ENCODE results near the gene C17orf113. TPM values are rescaled to one million over a fixed set of nuclear protein-coding genes. Genes with fewer than 3 reads are reported as not detected.

The C17orf113 gene
- total RNA-seq, 1 experiment from 2014 or later: 0.49 TPM

DNA sequence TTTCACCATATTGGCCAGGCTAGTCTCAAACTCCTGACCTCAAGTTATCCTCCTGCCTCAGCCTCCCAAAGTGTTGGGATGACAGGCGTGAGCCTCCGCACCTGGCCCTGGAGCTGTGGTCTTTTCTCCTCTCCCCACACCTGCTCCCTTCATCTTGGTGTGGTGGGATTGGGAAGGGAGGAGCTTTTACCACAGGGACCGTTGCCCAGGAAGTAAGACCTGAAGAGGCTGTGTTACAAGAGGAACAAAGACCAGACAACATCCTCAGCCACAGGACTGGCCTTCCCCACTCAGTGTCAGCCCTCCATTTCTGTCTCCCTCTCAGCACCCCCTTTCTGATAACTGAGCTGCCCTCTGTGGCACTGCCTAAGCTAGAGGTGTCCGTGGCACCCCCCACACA, 9.4 kb upstream of the C17orf113 start:
- Histone ChIP-seq H3K27ac (no peak overlapping the region), H3K27me3 (no peaks in the 10 kb centered on the region), H3K4me3 (no peak overlapping the region), H3K4me1 (peaks cover 39% of the 10 kb centered on the region), H3K36me3 (no peaks in the 10 kb centered on the region), H3K9me3 (replicated peaks) (no peaks in the 10 kb centered on the region)
- DNase-seq: no peak

DNA sequence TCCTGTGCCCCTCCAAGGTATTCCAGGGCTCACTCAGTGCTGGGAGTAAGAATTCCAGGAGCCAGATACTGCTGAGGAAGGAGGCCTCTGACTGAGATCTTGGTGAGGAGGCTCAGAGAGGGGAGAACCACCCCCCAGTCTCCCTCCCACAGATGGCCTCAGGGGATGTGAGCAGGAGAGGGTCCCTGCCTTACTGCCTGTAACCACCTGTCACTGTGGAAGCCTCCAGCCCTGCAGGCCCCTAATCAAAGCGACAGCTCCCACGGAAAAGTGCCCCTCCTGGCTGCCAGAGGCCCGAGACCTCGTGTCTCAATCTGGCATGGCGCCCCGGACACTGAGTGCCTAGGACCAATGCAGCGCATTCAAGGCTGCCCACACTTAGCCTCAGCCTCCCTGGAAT, 7.7 kb upstream of the C17orf113 start:
- no peak overlapping the region for H3K27ac ChIP-seq
- DNase-seq: peak; percentile 40 to 69
- H3K9me3 ChIP-seq (replicated peaks): no peaks in the 10 kb centered on the region
- peaks cover 28% of the 10 kb centered on the region for H3K4me1 ChIP-seq
- peaks cover 6% of the 10 kb centered on the region; the same call in 1 of the 2 replicates for H3K27me3 ChIP-seq
- no peaks in the 10 kb centered on the region for H3K36me3 ChIP-seq
- no peak overlapping the region for H3K4me3 ChIP-seq

DNA sequence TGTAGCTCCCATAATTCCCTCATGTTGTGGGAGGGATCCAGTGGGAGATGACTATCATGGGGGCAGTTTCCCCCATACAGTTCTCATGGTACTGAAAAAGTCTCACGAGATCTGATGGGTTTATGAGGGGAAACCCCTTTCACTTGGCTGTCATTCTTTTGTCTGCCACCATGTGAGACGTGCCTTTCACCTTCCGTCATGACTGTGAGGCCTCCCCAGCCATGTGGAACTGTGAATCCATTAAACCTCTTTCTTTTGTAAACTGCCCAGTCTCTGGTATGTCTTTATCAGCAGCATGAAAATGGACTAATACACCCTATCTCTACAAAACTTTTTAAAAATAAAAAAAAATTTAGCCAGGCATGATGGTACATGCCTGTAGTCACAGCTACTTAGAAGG, 6.2 kb upstream of the C17orf113 start:
- H3K27me3 ChIP-seq: peaks cover 6% of the 10 kb centered on the region; the same call in 1 of the 2 replicates
- no peaks in the 10 kb centered on the region for H3K36me3 ChIP-seq
- no peaks in the 10 kb centered on the region for H3K9me3 ChIP-seq (replicated peaks)
- H3K4me3 ChIP-seq: no peak overlapping the region
- DNase-seq: no peak
- H3K27ac ChIP-seq: no peak overlapping the region
- peaks cover 15% of the 10 kb centered on the region for H3K4me1 ChIP-seq

DNA sequence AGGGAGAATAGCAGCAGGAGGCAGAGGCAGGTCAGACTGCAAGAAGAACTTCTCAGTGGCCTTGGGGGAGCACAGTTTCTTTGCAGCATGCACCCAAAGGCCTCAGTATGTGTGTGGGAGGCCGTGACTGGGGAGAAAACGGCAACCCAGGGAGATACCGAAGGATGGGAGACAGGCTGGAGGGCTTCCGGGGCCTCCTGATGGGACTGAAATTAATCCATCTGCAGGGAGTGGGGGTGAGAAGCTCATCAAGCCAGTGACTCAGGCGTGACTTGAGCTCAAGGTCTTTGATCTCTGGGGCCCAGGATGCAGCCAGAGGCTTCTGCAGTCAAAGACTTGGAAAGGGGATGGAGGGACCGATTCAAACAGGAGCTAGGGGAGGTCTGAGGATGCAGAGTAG, 5.1 kb upstream of the C17orf113 start:
- Histone ChIP-seq H3K4me3 (no peak overlapping the region), H3K27ac (no peak overlapping the region), H3K4me1 (peaks cover 9% of the 10 kb centered on the region; the same call in 1 of the 2 replicates), H3K36me3 (no peaks in the 10 kb centered on the region), H3K9me3 (replicated peaks) (no peaks in the 10 kb centered on the region), H3K27me3 (peaks cover 6% of the 10 kb centered on the region; the same call in 1 of the 2 replicates)
- no peak for DNase-seq

DNA sequence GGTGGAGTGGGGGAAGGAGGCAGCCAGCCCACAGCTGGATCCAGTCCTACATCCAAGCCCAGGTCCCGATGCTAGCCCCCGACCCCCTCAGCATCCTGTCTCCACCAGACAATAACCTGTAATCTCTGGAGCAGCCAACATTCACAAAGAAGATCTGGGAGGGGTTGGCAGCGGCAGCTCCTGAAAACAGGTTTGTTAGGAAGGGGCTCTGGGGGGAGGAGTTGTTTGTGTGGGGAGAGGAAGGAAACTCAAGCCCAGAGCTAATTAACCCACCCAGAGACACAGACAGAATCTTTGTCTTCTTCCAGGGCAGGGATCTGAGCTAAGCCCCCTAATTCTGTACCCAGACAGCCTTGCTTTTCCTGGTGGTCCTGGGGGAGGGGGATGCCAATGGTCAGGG, 4.6 kb upstream of the C17orf113 start:
- Histone ChIP-seq H3K27me3 (peaks cover 6% of the 10 kb centered on the region; the same call in 1 of the 2 replicates), H3K4me1 (peaks cover 9% of the 10 kb centered on the region; the same call in 1 of the 2 replicates), H3K36me3 (no peaks in the 10 kb centered on the region), H3K4me3 (no peak overlapping the region), H3K9me3 (replicated peaks) (no peaks in the 10 kb centered on the region), H3K27ac (no peak overlapping the region)
- no peak for DNase-seq

DNA sequence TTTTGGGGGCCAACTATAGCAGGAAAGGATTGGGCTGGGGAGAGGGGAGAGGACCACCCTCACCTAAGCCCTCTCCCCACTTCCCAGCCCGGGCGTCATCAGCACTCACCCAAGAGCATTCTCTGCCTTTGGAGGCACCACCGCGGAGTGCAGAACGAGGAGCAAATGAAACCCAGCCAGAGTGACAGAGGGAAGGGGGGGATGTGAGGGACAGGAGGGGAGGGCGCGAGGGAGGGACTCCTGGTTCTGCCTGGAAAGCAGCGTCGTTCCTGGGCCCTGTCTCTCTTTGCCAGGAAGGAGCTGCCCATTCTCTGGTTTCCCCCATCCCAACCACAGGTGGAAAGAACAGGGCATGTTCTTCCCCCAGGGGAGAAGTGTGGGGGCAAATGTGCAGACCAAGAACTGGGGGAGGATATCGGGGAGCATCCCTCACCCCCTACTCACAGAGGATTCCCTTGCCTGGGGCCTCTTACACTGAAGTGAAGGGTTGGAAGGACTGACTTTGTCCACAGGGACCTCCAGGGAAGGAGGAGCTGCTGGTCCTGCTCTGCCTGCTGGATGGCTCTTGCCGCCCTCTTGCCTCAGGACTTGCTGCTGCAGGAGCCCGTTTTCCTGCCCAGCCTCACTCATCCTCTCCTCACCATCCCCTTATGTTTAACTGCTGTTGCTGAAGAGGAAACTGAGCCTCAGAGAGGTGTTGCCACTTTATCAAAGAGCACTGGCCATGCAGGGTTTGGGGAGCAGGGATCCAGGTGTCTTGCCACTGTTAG, 3.5 kb upstream of the C17orf113 start:
- Histone ChIP-seq H3K27me3 (peaks cover 6% of the 10 kb centered on the region; the same call in 1 of the 2 replicates), H3K27ac (no peak overlapping the region), H3K9me3 (replicated peaks) (no peaks in the 10 kb centered on the region), H3K4me3 (no peak overlapping the region), H3K4me1 (peaks cover 9% of the 10 kb centered on the region; the same call in 1 of the 2 replicates), H3K36me3 (no peaks in the 10 kb centered on the region)
- DNase-seq: no peak

DNA sequence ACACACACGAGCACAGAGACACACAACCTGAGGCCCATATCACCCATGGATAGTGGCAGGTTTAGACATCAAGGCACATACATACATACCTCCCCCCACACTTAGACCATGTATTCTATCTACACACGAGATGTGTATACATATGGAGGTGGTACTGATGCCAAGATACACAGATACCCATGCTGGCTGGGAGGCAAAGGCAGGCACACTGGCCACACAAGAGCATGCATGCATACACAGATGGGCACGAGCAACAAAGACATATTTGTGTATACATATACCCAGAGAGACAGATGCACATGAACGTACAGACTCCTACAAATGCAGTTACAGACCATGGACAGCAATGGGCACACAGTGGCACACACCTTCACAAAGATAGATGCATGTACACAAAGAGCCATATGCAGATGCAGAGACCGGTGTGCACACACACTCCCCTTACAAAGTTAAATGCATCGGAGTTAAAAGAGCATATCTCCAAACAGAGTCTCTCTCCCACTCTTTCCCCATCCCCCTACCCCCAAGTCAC, 2.0 kb upstream of the C17orf113 start:
- Histone ChIP-seq H3K4me3 (no peak overlapping the region), H3K27me3 (peaks cover 6% of the 10 kb centered on the region; the same call in 1 of the 2 replicates), H3K36me3 (no peaks in the 10 kb centered on the region), H3K4me1 (peaks cover 4% of the 10 kb centered on the region; the same call in 1 of the 2 replicates), H3K27ac (no peak overlapping the region), H3K9me3 (replicated peaks) (no peaks in the 10 kb centered on the region)
- no peak for DNase-seq

DNA sequence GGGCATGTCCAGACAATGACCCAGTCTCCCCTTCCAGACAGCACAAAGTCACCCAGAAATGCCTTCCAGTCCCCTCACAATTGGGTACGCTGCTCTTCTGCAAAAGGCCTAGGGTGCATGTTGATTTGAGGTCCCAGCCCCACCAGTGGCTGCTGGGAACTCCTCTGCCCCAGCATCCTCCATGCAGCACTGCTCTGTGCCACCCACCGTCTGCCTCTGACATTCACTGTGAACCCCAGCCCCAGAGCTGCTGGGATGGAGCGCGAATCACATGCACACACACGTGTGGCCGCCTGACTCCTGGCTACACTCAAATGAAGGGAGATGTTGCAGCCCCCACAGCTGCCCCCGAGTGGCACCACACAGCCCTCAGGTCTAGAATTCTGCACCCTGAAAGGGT, 1.2 kb upstream of the C17orf113 start:
- Histone ChIP-seq H3K27ac (no peak overlapping the region), H3K9me3 (replicated peaks) (no peaks in the 10 kb centered on the region), H3K27me3 (peaks cover 6% of the 10 kb centered on the region; the same call in 1 of the 2 replicates), H3K36me3 (no peaks in the 10 kb centered on the region), H3K4me1 (peaks cover 4% of the 10 kb centered on the region; the same call in 1 of the 2 replicates), H3K4me3 (no peak overlapping the region)
- no peak for DNase-seq

DNA sequence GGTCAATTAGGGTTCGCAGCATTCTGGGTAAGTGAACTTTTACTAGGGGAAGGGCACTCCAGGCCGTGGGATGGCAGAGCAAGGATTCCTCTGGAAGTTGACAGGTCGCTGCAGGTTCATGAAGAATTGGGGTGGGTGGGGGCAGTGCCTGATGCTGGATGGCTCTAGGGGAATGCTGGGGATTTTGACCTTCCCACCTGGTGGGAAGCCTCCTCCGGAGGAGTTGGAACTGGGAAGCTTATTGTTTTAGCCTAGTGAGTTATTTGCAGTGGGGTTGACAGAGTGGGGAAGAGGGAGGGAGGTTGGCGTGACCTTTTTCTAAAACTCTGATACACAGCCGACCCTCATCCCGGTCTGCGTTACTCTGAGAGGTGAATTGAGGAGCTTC, 606 bp upstream of the C17orf113 start:
- H3K27ac ChIP-seq: no peak overlapping the region
- H3K9me3 ChIP-seq (replicated peaks): no peaks in the 10 kb centered on the region
- peaks cover 6% of the 10 kb centered on the region; the same call in 1 of the 2 replicates for H3K27me3 ChIP-seq
- H3K4me3 ChIP-seq: no peak overlapping the region
- H3K4me1 ChIP-seq: peaks cover 4% of the 10 kb centered on the region; the same call in 1 of the 2 replicates
- H3K36me3 ChIP-seq: no peaks in the 10 kb centered on the region
- no peak for DNase-seq

DNA sequence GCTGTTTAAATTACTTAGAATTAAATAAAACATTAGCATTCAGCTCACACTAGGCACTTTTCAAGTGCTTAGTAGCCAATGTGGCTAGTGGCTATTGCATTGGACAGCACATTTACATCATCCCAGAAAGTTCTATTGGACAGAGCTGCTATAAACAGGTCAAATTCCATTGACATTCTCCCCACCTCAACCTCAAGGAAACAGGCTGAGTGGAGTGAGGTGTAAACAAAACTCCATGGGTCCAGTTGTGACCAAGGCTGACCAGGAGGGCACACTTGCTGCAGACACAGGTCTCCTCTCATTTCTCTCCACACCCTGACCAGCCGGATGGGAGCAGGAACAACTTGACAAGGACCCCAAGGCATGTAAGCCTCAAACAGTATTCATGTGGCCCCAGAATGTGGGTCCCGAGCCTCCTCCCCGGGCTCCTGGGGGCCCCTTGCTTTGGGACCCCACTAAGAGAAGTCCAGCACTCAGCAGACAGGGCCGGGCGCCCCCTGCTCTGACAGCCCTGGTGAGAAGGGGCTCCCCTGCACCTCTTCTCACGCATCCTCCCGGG, 488 bp downstream of the C17orf113 start:
- no peak for DNase-seq
- H3K4me3 ChIP-seq: peak overlapping the region; percentile 61
- H3K4me1 ChIP-seq: no peaks in the 10 kb centered on the region
- no peaks in the 10 kb centered on the region for H3K36me3 ChIP-seq
- H3K27ac ChIP-seq: no peak overlapping the region
- no peaks in the 10 kb centered on the region for H3K9me3 ChIP-seq (replicated peaks)
- peaks cover 6% of the 10 kb centered on the region; the same call in 1 of the 2 replicates for H3K27me3 ChIP-seq

DNA sequence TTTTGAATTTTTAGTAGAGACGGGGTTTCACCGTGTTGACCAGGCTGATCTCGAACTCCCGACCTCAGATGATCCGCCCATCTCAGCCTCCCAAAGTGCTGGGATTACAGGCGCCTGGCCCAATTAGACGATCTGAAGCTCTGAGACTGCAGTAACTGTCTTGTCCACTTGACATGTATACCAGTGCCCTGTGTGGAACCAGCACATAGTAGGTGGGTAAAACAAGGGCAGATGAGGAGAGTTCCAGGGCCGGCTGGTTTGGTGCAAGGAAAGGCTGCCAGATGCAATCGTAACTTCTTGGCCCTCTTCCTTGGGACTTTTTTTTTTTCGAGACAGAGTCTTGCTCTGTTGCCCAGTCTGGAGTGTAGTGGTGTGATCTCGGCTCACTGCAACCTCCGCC, 3.1 kb downstream of the C17orf113 start:
- H3K27ac ChIP-seq: no peak overlapping the region
- no peaks in the 10 kb centered on the region for H3K36me3 ChIP-seq
- no peak overlapping the region for H3K4me3 ChIP-seq
- H3K27me3 ChIP-seq: no peaks in the 10 kb centered on the region
- H3K9me3 ChIP-seq (replicated peaks): no peaks in the 10 kb centered on the region
- no peak for DNase-seq
- H3K4me1 ChIP-seq: no peaks in the 10 kb centered on the region

DNA sequence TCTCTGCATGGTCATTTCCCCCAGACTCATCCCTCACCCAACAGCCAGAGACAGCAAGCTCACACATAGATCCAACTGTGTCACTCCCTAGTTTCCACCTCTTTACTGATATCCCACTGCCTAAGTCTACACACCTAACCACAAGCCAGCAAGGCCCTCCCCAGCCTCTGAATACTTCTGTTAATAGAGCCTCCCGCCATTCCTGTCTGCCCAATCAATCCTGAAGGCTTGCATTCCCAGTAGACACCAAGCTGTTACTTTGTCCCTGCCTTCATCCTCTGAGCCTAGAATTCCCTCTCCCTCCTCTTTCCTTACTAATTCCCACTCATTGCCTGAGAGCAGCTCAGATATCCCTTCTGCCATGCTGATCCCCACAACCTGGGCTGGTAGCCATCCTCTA, 4.7 kb downstream of the C17orf113 start:
- no peak overlapping the region for H3K4me3 ChIP-seq
- H3K27ac ChIP-seq: no peak overlapping the region
- DNase-seq: no peak
- H3K4me1 ChIP-seq: no peaks in the 10 kb centered on the region
- H3K9me3 ChIP-seq (replicated peaks): no peaks in the 10 kb centered on the region
- no peaks in the 10 kb centered on the region for H3K36me3 ChIP-seq
- H3K27me3 ChIP-seq: no peaks in the 10 kb centered on the region

DNA sequence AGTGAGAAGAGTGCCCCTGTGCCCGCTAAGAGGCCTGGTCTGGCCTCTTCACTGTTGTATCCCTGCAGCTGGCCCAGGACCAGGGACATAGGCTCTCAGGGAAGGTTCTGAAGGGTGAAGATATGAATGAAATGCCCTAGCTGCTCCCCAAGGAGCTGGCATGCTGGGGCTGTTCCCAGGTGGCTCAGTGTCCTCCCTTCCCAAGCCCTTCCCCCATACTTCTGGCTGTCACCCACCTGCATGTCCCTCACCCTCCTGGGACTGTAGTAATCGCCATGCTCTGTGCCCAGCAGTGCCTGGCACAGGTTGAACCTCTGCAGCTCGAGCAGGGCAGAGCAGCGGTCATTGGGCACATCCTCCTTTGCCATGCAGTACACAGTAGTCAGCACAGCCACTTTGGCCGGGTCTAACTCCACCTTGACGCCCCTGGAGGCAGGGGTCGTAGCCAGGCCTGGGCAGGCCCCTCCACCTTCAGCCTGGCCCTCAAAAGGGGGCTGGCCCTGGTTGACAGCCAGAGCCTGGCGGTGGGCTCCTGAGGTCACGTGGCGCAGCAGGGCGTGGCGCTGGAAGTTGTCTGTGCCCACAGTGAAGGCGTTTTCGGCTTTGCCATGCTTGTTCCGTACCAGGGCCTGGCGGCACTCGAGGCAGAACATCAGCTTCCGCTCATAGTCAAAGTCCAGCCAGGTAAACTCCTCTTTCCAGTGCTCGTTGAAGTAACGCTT, 7.6 kb downstream of the C17orf113 start:
- H3K4me1 ChIP-seq: no peaks in the 10 kb centered on the region
- H3K27ac ChIP-seq: no peak overlapping the region
- no peak overlapping the region for H3K4me3 ChIP-seq
- no peaks in the 10 kb centered on the region for H3K36me3 ChIP-seq
- no peaks in the 10 kb centered on the region for H3K27me3 ChIP-seq
- no peaks in the 10 kb centered on the region for H3K9me3 ChIP-seq (replicated peaks)
- DNase-seq: no peak

DNA sequence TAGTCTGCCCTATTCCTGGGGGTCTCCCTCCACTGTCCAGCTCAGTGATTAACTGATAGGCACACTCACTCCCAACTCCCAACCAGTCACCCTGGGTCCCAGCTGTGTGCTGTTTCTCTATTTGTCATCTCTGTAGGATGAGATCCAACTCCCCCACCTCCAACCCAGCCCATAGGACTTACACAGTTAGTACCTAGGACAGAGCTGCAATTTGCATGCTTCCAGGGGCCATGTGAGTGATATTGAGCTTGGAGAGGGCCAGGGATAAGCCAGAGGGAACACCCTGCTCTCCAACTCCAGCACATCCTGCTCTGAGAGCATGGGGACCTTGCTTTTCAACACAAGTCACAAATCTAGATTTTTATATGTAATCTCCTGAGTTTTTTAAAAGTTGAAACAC, 8.8 kb downstream of the C17orf113 start:
- H3K4me3 ChIP-seq: no peak overlapping the region
- no peaks in the 10 kb centered on the region for H3K9me3 ChIP-seq (replicated peaks)
- no peak for DNase-seq
- no peaks in the 10 kb centered on the region for H3K4me1 ChIP-seq
- H3K36me3 ChIP-seq: no peaks in the 10 kb centered on the region
- no peaks in the 10 kb centered on the region for H3K27me3 ChIP-seq
- H3K27ac ChIP-seq: no peak overlapping the region

DNA sequence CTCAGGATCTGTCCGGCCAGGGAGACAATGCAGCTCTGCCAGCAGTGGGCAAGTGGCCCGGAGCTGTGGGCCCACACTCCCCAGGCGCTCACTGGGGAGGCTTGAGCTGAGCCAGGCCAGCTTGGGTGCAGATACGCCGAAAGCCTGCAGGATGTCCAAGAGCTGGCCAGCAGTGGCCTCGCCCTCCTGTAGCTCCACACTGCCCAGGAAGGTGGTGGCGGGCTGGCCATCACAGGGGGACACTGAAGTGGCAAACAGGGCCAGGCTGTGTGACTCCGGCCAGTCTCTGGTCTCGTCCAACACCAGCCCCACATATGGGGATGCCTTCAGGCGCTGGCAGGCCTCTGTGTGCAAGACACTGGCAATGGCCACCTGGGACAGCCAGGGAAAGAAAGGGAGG, 9.6 kb downstream of the C17orf113 start:
- H3K4me1 ChIP-seq: no peaks in the 10 kb centered on the region
- no peaks in the 10 kb centered on the region for H3K36me3 ChIP-seq
- no peaks in the 10 kb centered on the region for H3K9me3 ChIP-seq (replicated peaks)
- H3K27ac ChIP-seq: no peak overlapping the region
- DNase-seq: no peak
- H3K27me3 ChIP-seq: no peaks in the 10 kb centered on the region
- H3K4me3 ChIP-seq: no peak overlapping the region

All from SJCRH30 (cell line).